HG02642 (cell line): ENCODE measurements around the gene RBMS3.
"Not testable (repeated sequence)": the region's sequence is repeated elsewhere in the genome, so short reads cannot be mapped to it uniquely, and the experiment has no call there.

ENCODE experiments used
- ATAC-seq: cut with Tn5 transposase; IDR thresholded peaks from one replicate; pipeline ENCODE4 v1.9.1; 2021; ENCODE audit warnings: mild to moderate bottlenecking; ENCODE audit not compliant: unreplicated experiment, poor library complexity

RBMS3 gene

DNA sequence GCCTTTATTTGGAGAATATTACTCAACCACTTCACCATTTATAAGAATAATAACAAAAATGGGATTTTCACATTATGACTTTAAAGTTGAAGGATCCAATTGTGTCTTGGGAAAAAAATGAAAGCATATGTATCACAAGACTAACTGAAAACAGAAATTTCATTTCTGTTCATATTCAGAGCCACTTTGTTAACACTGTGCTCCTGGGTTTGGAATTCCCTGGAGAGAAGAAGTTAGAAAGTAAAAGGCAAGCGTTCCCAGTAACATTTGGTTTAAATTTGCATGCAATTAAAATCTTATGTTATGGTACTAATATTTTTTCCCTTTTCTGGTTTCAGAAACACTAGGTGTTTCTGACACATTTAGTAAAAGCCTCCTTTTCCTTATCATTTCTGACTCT lies 230.8 kb downstream of the RBMS3 start:
- no peak for ATAC-seq

- no peak for ATAC-seq
These were observed 231.8 kb downstream of the RBMS3 start for GRCh38 chr3:29512641-29513040.

GRCh38 chr3:29513236-29513635 lies 232.4 kb downstream of the RBMS3 start:
- ATAC-seq, result no peak

DNA sequence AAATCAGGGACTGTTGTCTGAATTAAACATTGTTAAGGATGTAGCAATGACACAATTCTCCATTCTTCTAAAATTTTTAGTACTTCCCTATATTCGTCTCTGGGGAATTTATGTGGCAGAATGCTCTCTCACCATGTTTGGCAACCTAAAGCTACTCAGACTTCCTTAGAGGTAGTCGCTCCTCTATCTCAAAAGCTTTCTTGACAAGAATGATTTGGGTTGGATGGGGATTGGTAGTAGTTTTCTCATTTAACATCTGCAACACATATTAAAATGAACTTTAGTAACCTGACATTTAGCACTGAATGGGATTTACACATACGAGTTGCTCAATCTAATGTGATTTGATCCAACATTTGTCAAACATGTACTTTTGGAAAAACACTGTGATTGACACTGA lies 233.3 kb downstream of the RBMS3 start:
- no peak for ATAC-seq

DNA sequence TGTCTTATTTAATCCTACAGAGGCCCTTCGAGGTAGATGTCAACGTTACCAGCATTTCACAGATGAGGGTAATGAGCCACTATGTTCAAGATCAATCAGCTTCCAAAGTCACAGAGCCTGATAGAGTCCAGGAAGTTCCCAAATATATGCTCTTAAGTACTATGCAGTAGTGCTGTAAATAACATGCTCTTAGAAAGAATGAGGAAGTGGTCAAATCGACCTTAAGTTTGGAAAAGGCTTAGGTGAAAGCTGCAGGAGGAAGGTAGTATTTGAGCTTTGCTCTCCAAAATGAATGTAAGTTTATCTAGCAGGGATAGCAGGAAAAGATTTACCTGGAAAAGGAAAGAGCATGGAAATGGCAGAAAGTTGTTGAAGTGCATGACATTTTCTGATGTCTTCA lies 234.0 kb downstream of the RBMS3 start:
- ATAC-seq, result no peak

- no peak for ATAC-seq
These were observed 234.6 kb downstream of the RBMS3 start for GRCh38 chr3:29515451-29515850.

DNA sequence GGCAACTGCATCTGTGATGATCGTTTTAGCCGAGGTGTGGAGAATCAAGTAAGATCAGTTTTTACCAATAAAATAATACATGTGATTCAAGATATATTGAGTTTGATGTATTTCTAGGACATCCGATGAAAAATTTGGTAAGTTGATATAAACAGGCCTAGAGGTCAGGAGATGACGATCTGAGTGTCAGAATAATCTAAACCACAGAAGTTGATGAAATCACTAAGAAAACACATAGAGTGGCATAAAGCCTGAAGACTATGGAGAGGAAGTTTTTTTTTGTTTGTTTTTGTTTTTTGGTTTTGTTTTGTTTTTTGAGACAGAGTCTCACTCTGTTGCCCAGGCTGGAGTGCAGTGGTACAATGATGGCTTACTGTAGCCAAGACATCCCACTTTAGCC lies 235.3 kb downstream of the RBMS3 start:
- no peak for ATAC-seq

DNA sequence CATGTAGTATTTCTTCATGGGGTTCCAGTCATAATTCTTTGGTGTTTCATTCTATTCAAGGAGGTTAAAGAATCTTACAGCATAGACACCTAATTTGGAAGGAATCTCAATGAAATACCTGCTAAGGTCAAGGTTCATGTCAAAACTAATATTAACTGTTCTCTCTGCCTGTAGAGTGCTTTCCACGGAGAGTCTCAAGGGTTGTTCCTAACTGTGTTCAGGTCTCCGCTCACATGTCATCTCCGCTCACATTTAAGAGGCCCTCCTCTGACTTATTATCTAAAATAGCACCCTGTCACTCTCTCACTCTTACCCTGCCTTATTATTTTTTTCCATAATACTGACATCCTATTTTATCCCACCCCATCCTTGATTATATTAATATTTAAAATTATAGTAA lies 239.9 kb downstream of the RBMS3 start:
- ATAC-seq, result no peak

DNA sequence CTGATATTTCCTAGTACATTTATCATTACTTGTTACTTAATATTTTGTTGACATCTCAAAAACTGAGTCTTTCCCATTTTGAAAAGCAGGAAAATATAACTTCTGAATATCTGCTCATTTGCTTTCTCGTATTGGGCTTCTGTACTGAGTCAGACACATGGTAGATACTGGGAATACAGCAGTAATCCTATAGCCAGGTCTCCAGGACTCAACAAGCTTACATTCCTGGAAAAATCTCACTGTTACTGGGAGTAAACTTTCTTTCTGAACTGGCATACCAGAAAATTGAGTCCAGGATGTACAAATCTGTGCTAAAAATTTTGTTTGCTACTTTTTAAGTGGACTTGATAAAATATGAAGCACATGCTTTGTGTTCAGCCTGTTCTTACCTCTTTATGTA lies 240.4 kb downstream of the RBMS3 start:
- no peak for ATAC-seq

DNA sequence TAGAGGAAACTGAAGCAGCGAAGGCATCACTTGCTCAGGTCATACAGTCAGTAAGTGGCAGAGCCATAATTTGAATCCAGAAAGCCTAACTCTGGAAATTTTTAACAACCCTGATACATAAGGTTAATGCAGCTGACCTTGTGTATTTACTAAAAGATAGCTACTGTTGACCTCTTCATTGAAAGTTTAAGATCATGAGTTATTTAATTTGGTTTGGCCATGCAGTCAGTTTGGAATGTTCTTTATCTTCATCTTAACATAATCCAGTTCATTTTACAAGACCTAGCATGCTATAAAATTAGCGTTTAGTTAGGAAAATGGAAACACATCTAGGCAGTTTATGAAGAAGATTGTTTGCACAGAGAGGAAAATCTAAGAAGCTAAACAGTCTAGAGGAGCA lies 240.9 kb downstream of the RBMS3 start:
- ATAC-seq, result no peak

GRCh38 chr3:29524433-29524832 lies 243.6 kb downstream of the RBMS3 start:
- ATAC-seq, result not testable (repeated sequence)

DNA sequence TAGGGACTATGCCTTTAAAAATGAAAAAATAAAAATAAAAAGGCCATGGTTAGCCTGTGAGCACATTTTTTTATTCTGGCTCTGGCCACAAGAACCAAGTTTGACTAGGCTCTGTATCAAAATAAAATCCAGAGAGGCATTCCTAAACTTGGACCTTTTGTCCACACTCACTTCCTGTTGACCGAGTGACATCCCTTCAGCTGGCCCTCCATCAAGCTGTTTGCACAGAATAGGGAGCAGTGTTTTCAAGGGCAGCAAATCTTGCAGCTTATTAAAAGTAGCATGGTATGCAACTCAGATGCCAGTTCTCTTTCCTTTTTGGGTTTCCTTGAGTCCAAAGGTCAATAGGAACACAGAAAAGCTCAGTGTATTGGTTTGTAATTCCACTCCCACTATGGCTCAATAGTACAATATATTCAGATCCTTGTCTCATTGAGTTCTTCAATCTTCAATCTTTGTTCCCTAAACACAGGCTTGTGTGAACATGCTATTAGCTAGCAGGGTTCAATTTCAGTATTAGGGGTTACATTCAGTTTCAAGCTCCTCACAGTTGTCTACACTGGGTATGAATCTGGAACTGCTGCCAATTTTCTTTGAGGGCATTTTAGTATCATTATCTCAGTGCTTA lies 244.5 kb downstream of the RBMS3 start:
- no peak for ATAC-seq

DNA sequence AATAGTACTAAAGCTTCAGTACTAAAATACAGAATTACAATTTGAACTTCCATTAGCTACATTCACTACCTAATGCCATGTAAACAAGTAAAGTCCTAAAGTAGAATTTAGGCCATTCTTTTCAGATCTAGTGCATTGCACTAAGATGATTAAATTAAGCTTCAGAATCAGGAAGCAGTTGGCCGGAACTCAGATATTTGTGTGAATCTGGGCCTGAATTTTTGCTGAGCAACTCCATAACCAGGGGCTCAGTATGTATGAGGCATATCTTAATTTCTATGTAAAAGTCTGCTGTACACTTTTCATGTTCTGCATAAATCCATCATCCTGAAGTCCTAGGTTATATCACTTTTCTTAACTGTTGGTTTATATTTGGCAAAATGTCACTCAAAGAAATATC lies 246.4 kb downstream of the RBMS3 start:
- ATAC-seq, result no peak

DNA sequence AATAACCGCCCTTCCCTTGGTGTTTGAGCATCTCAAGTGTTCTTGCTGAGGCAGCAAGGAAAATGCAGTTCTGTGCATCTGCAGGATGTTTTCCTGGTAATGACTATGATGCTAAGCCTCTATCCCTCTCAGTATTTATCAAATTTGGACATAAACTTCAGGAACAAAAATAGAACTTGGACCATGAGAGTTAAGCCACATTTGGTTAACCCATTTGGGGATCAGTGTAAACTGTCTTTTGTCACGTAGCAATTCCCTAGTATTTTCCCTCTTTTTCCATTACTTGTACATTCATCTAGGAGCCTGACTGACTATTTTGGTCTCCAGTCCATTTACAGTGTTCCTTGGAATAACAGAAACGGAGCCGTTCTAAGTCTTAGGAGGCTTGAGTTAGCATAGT lies 250.8 kb downstream of the RBMS3 start:
- no peak for ATAC-seq

GRCh38 chr3:29532473-29532872 lies 251.6 kb downstream of the RBMS3 start:
- no peak for ATAC-seq

DNA sequence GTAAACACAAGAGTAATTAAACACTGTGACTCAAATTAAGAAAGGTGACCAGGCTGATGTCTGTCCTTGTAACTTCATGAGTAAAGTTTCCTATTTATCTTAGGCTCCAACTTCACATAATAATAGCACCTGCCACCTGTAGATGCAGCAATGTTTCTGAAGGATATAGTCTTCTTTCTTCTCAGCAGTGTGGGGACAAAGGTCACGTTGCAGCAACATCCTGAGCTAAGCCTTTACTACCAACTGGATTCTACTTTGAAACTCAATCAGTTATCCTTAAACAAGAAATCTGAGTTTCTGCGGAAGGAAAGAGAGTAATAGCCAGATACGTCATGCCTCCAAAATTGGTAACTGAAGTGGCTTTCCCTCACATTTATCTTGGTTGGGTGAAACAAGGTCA lies 253.1 kb downstream of the RBMS3 start:
- ATAC-seq, result no peak

GRCh38 chr3:29536016-29536758 lies 255.3 kb downstream of the RBMS3 start:
- ATAC-seq, result no peak

GRCh38 chr3:29537889-29538609 lies 257.2 kb downstream of the RBMS3 start:
- ATAC-seq, result no peak

- ATAC-seq, result no peak
These were observed 257.7 kb downstream of the RBMS3 start for GRCh38 chr3:29538610-29538958.

GRCh38 chr3:29540544-29540943 lies 259.7 kb downstream of the RBMS3 start:
- no peak for ATAC-seq

DNA sequence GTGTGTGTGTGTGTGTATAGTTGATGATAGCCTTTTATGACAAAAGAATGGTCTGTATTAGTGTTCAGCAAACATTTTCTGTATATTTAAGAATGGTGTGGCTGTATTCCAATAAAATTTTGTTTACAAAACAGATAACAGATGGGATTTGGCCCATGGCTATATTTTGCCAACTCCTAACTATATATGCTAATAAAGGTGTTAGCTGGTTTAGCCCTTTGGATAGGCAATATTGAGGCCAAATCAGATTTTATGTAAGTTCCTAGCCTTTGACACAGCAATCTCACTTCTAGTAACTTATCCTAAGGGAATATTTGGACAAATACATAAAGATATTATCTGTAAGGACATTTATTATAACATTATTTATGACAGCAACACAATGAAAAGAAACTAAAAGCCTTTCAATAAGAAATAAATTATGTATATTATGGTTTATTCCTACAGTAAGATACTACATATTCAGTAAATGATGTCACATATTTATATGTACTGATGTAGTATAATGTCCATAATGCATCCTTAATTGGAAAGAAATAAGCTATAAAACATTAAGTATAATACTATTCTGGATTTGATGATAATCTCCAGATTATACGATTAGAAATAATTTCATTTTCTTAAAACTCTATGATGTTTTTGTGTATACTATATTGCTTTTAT lies 264.0 kb downstream of the RBMS3 start:
- no peak for ATAC-seq
